SK-N-SH (cell line): ENCODE data around the gene CFAP91. TPM values are rescaled to one million over a fixed set of nuclear protein-coding genes. Genes with fewer than 3 reads are reported as not detected.

Source experiments
- CTCF ChIA-PET: fragments of 300-600, 350-600 bp; formaldehyde crosslinking; extraction: SDS; loops from one replicate; lab custom pipeline; 2021; lab: Yijun Ruan, JAX
- POLR2A ChIA-PET: fragments of 350-600 bp; sonication (Branson Sonifier 250); formaldehyde crosslinking; extraction: SDS; loops from one replicate; lab custom pipeline; 2020; ENCODE audit warnings: antibody characterized with exemption, inconsistent platforms; lab: Yijun Ruan, JAX
- DNase-seq: peaks from one replicate; pipeline ENCODE4 v3.0.0; 2012
- H2AFZ ChIP-seq: fragments of 200-600 bp; sonication (generic); 2 replicates; pipeline ENCODE4 v1.8.1; 2016; ENCODE audit warnings: antibody characterized with exemption, mild to moderate bottlenecking, low read depth
- H3F3A ChIP-seq: fragments of 200-600 bp; sonication (generic); replicated peaks from 2 replicates; pipeline ENCODE3; 2016; ENCODE audit warnings: antibody characterized with exemption, mild to moderate bottlenecking; ENCODE audit not compliant: insufficient read depth
- H3K27ac ChIP-seq, 2 experiments: fragments of 200-500 bp in 1 of 2; fragments of 200-600 bp in 1 of 2; sonication (Bioruptor generic) in 1 of 2; sonication (generic), shearing (Covaris generic) in 1 of 2; 2 replicates each; pipeline versions ENCODE4 v1.5.1 to v1.6.1; 2014 to 2016; ENCODE audit warnings: low read depth in 2 of 2, inconsistent platforms in 1 of 2, low read length in 1 of 2, mild to moderate bottlenecking in 1 of 2, mixed read lengths in 1 of 2
- H3K27me3 ChIP-seq: fragments of 200-600 bp; sonication (generic), shearing (Covaris generic); 2 replicates; pipeline ENCODE4 v1.6.1; 2016; ENCODE audit warnings: mixed run types; ENCODE audit not compliant: insufficient read depth
- H3K36me3 ChIP-seq, 2 experiments: fragments of 200-500 bp in 1 of 2; fragments of 200-600 bp in 1 of 2; sonication (Bioruptor generic) in 1 of 2; sonication (generic) in 1 of 2; replicated peaks in 1 of 2; 2 replicates each; pipeline versions ENCODE3 to v1.5.1; 2014 to 2016; ENCODE audit warnings: low read length in 1 of 2, mild to moderate bottlenecking in 1 of 2; ENCODE audit not compliant: insufficient read depth in 2 of 2, control insufficient read depth in 1 of 2
- H3K4me1 ChIP-seq, 2 experiments: fragments of 200-500 bp in 1 of 2; fragments of 200-600 bp in 1 of 2; sonication (Bioruptor generic) in 1 of 2; sonication (generic), shearing (Covaris generic) in 1 of 2; 2 replicates each; pipeline versions ENCODE4 v1.5.1 to v1.6.1; 2014 to 2016; ENCODE audit warnings: low read depth in 1 of 2, low read length in 1 of 2, mixed run types in 1 of 2; ENCODE audit not compliant: insufficient read depth in 2 of 2, control insufficient read depth in 1 of 2
- H3K4me2 ChIP-seq: fragments of 200-600 bp; sonication (generic), shearing (Covaris generic); 2 replicates; pipeline ENCODE4 v1.6.1; 2017; ENCODE audit warnings: mixed run types
- H3K4me3 ChIP-seq, 2 experiments: fragments of 200-500 bp in 1 of 2; fragments of 200-600 bp in 1 of 2; sonication (Bioruptor generic) in 1 of 2; sonication (generic), shearing (Covaris generic) in 1 of 2; 2 replicates each; pipeline versions ENCODE4 v1.5.1 to v1.8.1; 2014 to 2016; ENCODE audit warnings: low read depth in 2 of 2, inconsistent platforms in 1 of 2, low read length in 1 of 2, mild to moderate bottlenecking in 1 of 2, mixed read lengths in 1 of 2, moderate library complexity in 1 of 2
- H3K79me2 ChIP-seq: fragments of 200-600 bp; sonication (generic); 2 replicates; pipeline ENCODE4 v1.8.1; 2017; ENCODE audit warnings: mild to moderate bottlenecking; ENCODE audit not compliant: insufficient read depth
- H3K9ac ChIP-seq: fragments of 200-600 bp; sonication (generic); 2 replicates; pipeline ENCODE4 v1.6.1; 2017; ENCODE audit warnings: mixed run types
- H3K9me2 ChIP-seq: fragments of 200-600 bp; sonication (generic); 2 replicates; pipeline ENCODE4 v1.6.1; 2017; ENCODE audit warnings: mixed run types
- H3K9me3 ChIP-seq: fragments of 200-600 bp; sonication (generic); 2 replicates; pipeline ENCODE4 v1.6.1; 2017; ENCODE audit warnings: mixed run types, mild to moderate bottlenecking, moderate library complexity
- H4K20me1 ChIP-seq: fragments of 200-600 bp; sonication (generic); 2 replicates; pipeline ENCODE4 v1.6.1; 2017; ENCODE audit warnings: mild to moderate bottlenecking, mixed run types; ENCODE audit not compliant: insufficient read depth
- CTCF ChIP-seq: fragments of 200-600 bp; sonication (generic); IDR thresholded peaks from 2 replicates; pipeline ENCODE4 v1.6.1; 2017; ENCODE audit warnings: antibody characterized with exemption, mild to moderate bottlenecking, moderate library complexity
- EP300 ChIP-seq, 2 experiments: IDR thresholded peaks; 2 replicates each; pipeline versions ENCODE4 v1.4.0 to v1.6.1; 2012; ENCODE audit warnings: borderline replicate concordance in 1 of 2, low read depth in 1 of 2, low read length in 1 of 2
- FOSL2 ChIP-seq: IDR thresholded peaks from 2 replicates; pipeline ENCODE4 v1.4.0; 2012; ENCODE audit warnings: low read depth, mild to moderate bottlenecking, moderate library complexity, borderline replicate concordance
- FOXJ3 ChIP-seq: sonication (generic); formaldehyde crosslinking; IDR thresholded peaks from 2 replicates; pipeline ENCODE4 v1.5.1; 2020; ENCODE audit warnings: mild to moderate bottlenecking, missing genetic modification reagents
- IRF3 ChIP-seq: fragments of 150-350 bp; IDR thresholded peaks from 2 replicates; pipeline ENCODE4 v1.6.1; 2016; ENCODE audit warnings: mild to moderate bottlenecking, low read depth, low read length
- NRF1 ChIP-seq: IDR thresholded peaks from 2 replicates; pipeline ENCODE4 v1.6.1; 2012; ENCODE audit warnings: low read depth, mild to moderate bottlenecking, low read length
- RAD21 ChIP-seq: IDR thresholded peaks from 2 replicates; pipeline ENCODE4 v1.6.1; 2012; ENCODE audit warnings: mild to moderate bottlenecking, low read length
- RCOR1 ChIP-seq: fragments of 150-350 bp; IDR thresholded peaks from 2 replicates; pipeline ENCODE4 v1.6.1; 2017; ENCODE audit warnings: antibody characterized with exemption, low read length
- SIN3A ChIP-seq: IDR thresholded peaks from 2 replicates; pipeline ENCODE4 v1.6.1; 2012; ENCODE audit warnings: low read depth, mild to moderate bottlenecking, low read length, moderate library complexity, borderline replicate concordance
- TAF1 ChIP-seq: IDR thresholded peaks from 2 replicates; pipeline ENCODE4 v1.6.1; 2012; ENCODE audit warnings: low read depth, mild to moderate bottlenecking, low read length, moderate library complexity, borderline replicate concordance
- TEAD4 ChIP-seq: IDR thresholded peaks from 2 replicates; pipeline ENCODE4 v1.4.0; 2012; ENCODE audit warnings: mild to moderate bottlenecking, borderline replicate concordance; ENCODE audit not compliant: insufficient read depth
- USF1 ChIP-seq: IDR thresholded peaks from 2 replicates; pipeline ENCODE4 v1.4.0; 2012; ENCODE audit warnings: low read depth, borderline replicate concordance
- USF2 ChIP-seq: fragments of 150-350 bp; IDR thresholded peaks from 2 replicates; pipeline ENCODE4 v1.6.1; 2017; ENCODE audit warnings: antibody characterized with exemption, low read length, low read depth, borderline replicate concordance
- WGBS: methylation state at CpG from one replicate; pipeline ENCODE4 v1.1.6; 2017; ENCODE audit warnings: low lambda C conversion rate; 5-methylcytosine and 5-hydroxymethylcytosine counted together
- polyA plus RNA-seq, 3 experiments: library from polyadenylated mRNA; depleted of rRNA; stranded (reverse); fragments of >200 nt; gene quantifications; 2 replicates each; pipeline ENCODE4 v1.2.3, GENCODE V29; 2012
- TF ChIP-seq, protein P1 (sequence below): IDR thresholded peaks from 2 replicates; pipeline ENCODE4 v1.4.0; 2012; ENCODE audit warnings: low read depth, borderline replicate concordance
- TF ChIP-seq, protein P2 (sequence below): IDR thresholded peaks from 2 replicates; pipeline ENCODE4; 2012

Gene CFAP91
- polyA plus RNA-seq, 1 of the 3 experiments (the other 2 are of a cell fraction): 3.7 TPM

GRCh38 chr3:119723022-119723421 lies 20.2 kb downstream of the CFAP91 start:
- no peaks in the 10 kb centered on the region for H3K79me2 ChIP-seq
- ChIA-PET CTCF (interaction anchor here (0.9 kb wide), 1 partner anchor 9 kb away, joined by 4 read pairs; no protein-coding TSS in a partner anchor), POLR2A (no interaction called here)
- no peaks in the 10 kb centered on the region for H3K27me3 ChIP-seq
- DNase-seq: no peak
- TF ChIP-seq TEAD4: no peak
- no peak for TF ChIP-seq IRF3
- no peak for TF ChIP-seq USF1
- no peak for TF ChIP-seq RCOR1
- no peak for TF ChIP-seq USF2
- TF ChIP-seq, protein P1, sequence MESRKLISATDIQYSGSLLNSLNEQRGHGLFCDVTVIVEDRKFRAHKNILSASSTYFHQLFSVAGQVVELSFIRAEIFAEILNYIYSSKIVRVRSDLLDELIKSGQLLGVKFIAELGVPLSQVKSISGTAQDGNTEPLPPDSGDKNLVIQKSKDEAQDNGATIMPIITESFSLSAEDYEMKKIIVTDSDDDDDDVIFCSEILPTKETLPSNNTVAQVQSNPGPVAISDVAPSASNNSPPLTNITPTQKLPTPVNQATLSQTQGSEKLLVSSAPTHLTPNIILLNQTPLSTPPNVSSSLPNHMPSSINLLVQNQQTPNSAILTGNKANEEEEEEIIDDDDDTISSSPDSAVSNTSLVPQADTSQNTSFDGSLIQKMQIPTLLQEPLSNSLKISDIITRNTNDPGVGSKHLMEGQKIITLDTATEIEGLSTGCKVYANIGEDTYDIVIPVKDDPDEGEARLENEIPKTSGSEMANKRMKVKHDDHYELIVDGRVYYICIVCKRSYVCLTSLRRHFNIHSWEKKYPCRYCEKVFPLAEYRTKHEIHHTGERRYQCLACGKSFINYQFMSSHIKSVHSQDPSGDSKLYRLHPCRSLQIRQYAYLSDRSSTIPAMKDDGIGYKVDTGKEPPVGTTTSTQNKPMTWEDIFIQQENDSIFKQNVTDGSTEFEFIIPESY: no peak
- no peaks in the 10 kb centered on the region for H3K4me1 ChIP-seq
- H3K4me2 ChIP-seq: no peak overlapping the region
- no peak overlapping the region for H3K4me3 ChIP-seq
- no peaks in the 10 kb centered on the region for H3K9me3 ChIP-seq
- no peak overlapping the region for H3K9ac ChIP-seq
- no peaks in the 10 kb centered on the region for H4K20me1 ChIP-seq
- no peaks in the 10 kb centered on the region for H3K9me2 ChIP-seq
- H3F3A ChIP-seq: no peaks in the 10 kb centered on the region
- no peak overlapping the region for H3K27ac ChIP-seq
- H2AFZ ChIP-seq: no peak overlapping the region
- no peaks in the 10 kb centered on the region for H3K36me3 ChIP-seq
- 62% methylated on average over 2 of the region's 2 CpGs for WGBS

DNA sequence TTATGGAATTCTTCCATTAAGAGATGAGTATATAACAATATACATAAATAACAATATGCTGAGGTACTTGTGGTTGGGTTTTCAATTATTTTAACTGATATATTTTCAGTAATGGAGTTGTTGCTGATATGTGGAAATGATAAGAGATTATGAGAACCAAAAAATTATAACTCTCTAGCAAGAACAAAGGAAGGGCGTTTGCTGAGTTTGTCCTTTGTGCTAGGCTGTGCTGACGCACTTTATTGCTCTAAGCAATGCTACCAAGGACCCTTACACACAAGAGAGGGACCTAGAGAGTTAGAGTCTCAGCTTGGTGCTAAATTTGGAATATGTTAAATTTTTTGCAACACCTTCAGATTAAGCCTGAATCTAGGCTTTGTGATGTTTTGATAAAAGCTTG lies 24.1 kb downstream of the CFAP91 start:
- CTCF ChIA-PET: no interaction called here
- 86% methylated on average over 2 of the region's 2 CpGs for WGBS

More for the DNA sequence above, 24.1 kb downstream of the CFAP91 start:
- POLR2A ChIA-PET: no interaction called here
- H3K36me3 ChIP-seq: no peaks in the 10 kb centered on the region
- no peak overlapping the region for H3K9ac ChIP-seq
- no peak overlapping the region for H3K27ac ChIP-seq
- H3K4me3 ChIP-seq: no peak overlapping the region
- H3K79me2 ChIP-seq: no peaks in the 10 kb centered on the region
- H3K4me2 ChIP-seq: no peak overlapping the region
- H2AFZ ChIP-seq: no peak overlapping the region
- TF ChIP-seq FOSL2: no peak
- TF ChIP-seq SIN3A: no peak
- TF ChIP-seq NRF1: no peak
- TF ChIP-seq CTCF: no peak
- TF ChIP-seq, protein P2, sequence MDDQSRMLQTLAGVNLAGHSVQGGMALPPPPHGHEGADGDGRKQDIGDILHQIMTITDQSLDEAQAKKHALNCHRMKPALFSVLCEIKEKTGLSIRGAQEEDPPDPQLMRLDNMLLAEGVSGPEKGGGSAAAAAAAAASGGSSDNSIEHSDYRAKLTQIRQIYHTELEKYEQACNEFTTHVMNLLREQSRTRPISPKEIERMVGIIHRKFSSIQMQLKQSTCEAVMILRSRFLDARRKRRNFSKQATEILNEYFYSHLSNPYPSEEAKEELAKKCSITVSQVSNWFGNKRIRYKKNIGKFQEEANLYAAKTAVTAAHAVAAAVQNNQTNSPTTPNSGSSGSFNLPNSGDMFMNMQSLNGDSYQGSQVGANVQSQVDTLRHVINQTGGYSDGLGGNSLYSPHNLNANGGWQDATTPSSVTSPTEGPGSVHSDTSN: no peak
- TF ChIP-seq EP300 (IDR thresholded peaks at IDR 0.05; ENCODE audit: borderline replicate concordance in 1 of 2, low read depth in 1 of 2, low read length in 1 of 2): no peak
- no peak for TF ChIP-seq FOXJ3
- TF ChIP-seq TAF1: no peak
- TF ChIP-seq RAD21: no peak
- no peaks in the 10 kb centered on the region for H3K9me3 ChIP-seq
- H3K27me3 ChIP-seq: no peaks in the 10 kb centered on the region
- H3K9me2 ChIP-seq: no peaks in the 10 kb centered on the region
- no peaks in the 10 kb centered on the region for H4K20me1 ChIP-seq
- no peak for DNase-seq
- H3F3A ChIP-seq: peaks cover 9% of the 10 kb centered on the region
- H3K4me1 ChIP-seq: peaks cover under 1 to 3% of the 10 kb centered on the region in 2 experiments; a peak in 2 of 4 replicates
